Measurements from ENCODE around the gene APRT. TPM values are rescaled to one million over a fixed set of nuclear protein-coding genes. Genes with fewer than 3 reads are reported as not detected.

The APRT gene
- total and polyA plus RNA-seq, 9 of the 15 experiments (the other 6 are each of a cell fraction or from before 2014, with no cell fraction given) = 41.7 to 409 (median 146) TPM

- TF ChIP-seq MXD1 (CRISPR knock-in tag; IDR thresholded peaks at IDR 0.05; ENCODE audit: borderline replicate concordance, poor library complexity, severe bottlenecking) = peak; percentile 83
- TF ChIP-seq ZFX (CRISPR knock-in tag; IDR thresholded peaks at IDR 0.05) = peak; percentile 60
- peak; percentile 82 for TF ChIP-seq FIP1L1 (IDR thresholded peaks at IDR 0.05; ENCODE audit: low read depth, low read length, poor library complexity, severe bottlenecking)
- peak; percentile 3; the same call in 1 of the 2 replicates for TF ChIP-seq ZBTB49 (CRISPR knock-in tag; IDR thresholded peaks at IDR 0.05; ENCODE audit: borderline replicate concordance)
- TF ChIP-seq HMGN3 (IDR thresholded peaks at IDR 0.05; ENCODE audit: borderline replicate concordance, extremely low read depth, insufficient read length, low read depth, low read length) = peak; percentile 60
- TF ChIP-seq NFE2 (IDR thresholded peaks at IDR 0.05; ENCODE audit: low read depth) = peak; percentile 95
- no peak for TF ChIP-seq XRCC4 (IDR thresholded peaks at IDR 0.05; ENCODE audit: extremely low read depth, insufficient read depth, insufficient read length)
- no peak for TF ChIP-seq ZNF699 (CRISPR knock-in tag; IDR thresholded peaks at IDR 0.05; ENCODE audit: insufficient replicate concordance)
- TF ChIP-seq KDM4B (IDR thresholded peaks at IDR 0.05; ENCODE audit: borderline replicate concordance in 2 of 2, low read depth in 1 of 2) = 0 out of 4 replicates have a peak, but pooled peaks of 1 of the 2 experiments have one; percentile 22
- TF ChIP-seq SRSF9 (IDR thresholded peaks at IDR 0.05; ENCODE audit: borderline replicate concordance, low read depth, low read length) = no peak
- TF ChIP-seq E2F5 (CRISPR knock-in tag; IDR thresholded peaks at IDR 0.05) = no peak
- TF ChIP-seq USF1 (CRISPR knock-in tag; IDR thresholded peaks at IDR 0.05) = peak; percentile 81
- peak; percentile 60 for TF ChIP-seq DMBX1 (CRISPR knock-in tag; IDR thresholded peaks at IDR 0.05; ENCODE audit: borderline replicate concordance)
- no peak for TF ChIP-seq KLF16 (IDR thresholded peaks at IDR 0.05)
- no peak for TF ChIP-seq MLX (CRISPR knock-in tag; conservative IDR thresholded peaks at IDR 0.05)
- no peak for TF ChIP-seq SFPQ (IDR thresholded peaks at IDR 0.05; ENCODE audit: low read depth, low read length)
Observed at GRCh38 chr16:88781140-88782077, 30.3 kb downstream of the APRT start (continued).
